Tibial nerve (tissue), 4 donors: Measurements from ENCODE around the gene IFNA2. TPM values are rescaled to one million over a fixed set of nuclear protein-coding genes. Genes with fewer than 3 reads are reported as not detected.

ENCODE experiments used
- DNase-seq, 2 donors: peaks; one replicate each; pipeline ENCODE4 v3.0.0-alpha.2; 2019; ENCODE audit warnings: low spot score in 2 of 2
- H3K27ac ChIP-seq, 4 donors: fragments of 200-600 bp; sonication (generic) in 3 of 4; one replicate each; pipeline ENCODE4 v1.5.1; 2017 to 2019; ENCODE audit warnings: mild to moderate bottlenecking in 1 of 4
- H3K27me3 ChIP-seq, 2 donors: fragments of 200-600 bp; sonication (generic) in 1 of 2; one replicate each; pipeline versions ENCODE4 v1.5.1 to v1.6.0; 2017 to 2019
- H3K36me3 ChIP-seq, 3 donors: fragments of 200-600 bp; sonication (generic); one replicate each; pipeline ENCODE4 v1.5.1; 2018 to 2019
- H3K4me1 ChIP-seq, 4 donors: fragments of 200-600 bp; sonication (generic) in 3 of 4; one replicate each; pipeline ENCODE4 v1.5.1; 2017 to 2019
- H3K4me3 ChIP-seq, 4 donors: fragments of 200-600 bp; sonication (generic) in 3 of 4; one replicate each; pipeline ENCODE4 v1.5.1; 2017 to 2019; ENCODE audit warnings: mild to moderate bottlenecking in 1 of 4, moderate library complexity in 1 of 4
- H3K9me3 ChIP-seq, 4 donors: fragments of 200-600 bp; sonication (generic) in 3 of 4; one replicate each; pipeline ENCODE4 v1.5.1; 2017 to 2019
- CTCF ChIP-seq, 5 experiments: fragments of 200-600 bp in 3 of 5; fragments of 450-650 bp in 2 of 5; sonication (generic) in 3 of 5; IDR thresholded peaks; one replicate each; pipeline ENCODE4 v1.5.1; 2016 to 2019; ENCODE audit warnings: antibody characterized with exemption in 5 of 5, mild to moderate bottlenecking in 3 of 5, moderate library complexity in 2 of 5
- EP300 ChIP-seq, 2 donors: sonication (generic); formaldehyde crosslinking; IDR thresholded peaks; one replicate each; pipeline ENCODE4 v1.6.1; 2017; ENCODE audit warnings: antibody characterized with exemption in 2 of 2, mild to moderate bottlenecking in 1 of 2
- POLR2A ChIP-seq, 2 donors: fragments of 450-650 bp; IDR thresholded peaks; one replicate each; pipeline ENCODE4 v1.6.1; 2017; ENCODE audit warnings: antibody characterized with exemption in 2 of 2, mild to moderate bottlenecking in 2 of 2, moderate library complexity in 2 of 2
- WGBS, 2 donors: methylation state at CpG; one replicate each; pipeline ENCODE4 v1.1.5; 2018; 5-methylcytosine and 5-hydroxymethylcytosine counted together
- total RNA-seq, 4 donors: library from RNA; depleted of rRNA; stranded (reverse); fragments of >200 nt; gene quantifications; one replicate each; pipeline ENCODE4 v1.1.0, GENCODE V29; 2016

The IFNA2 gene
- total RNA-seq, 4 donors from 2014 or later: not detected

- Histone ChIP-seq H3K4me1 (no peaks in the 10 kb centered on the region), H3K27me3 (no peaks in the 10 kb centered on the region), H3K9me3 (peaks cover 0 to 8% (median 0%) of the 10 kb centered on the region in 4 donors), H3K4me3 (no peak overlapping the region), H3K36me3 (no peaks in the 10 kb centered on the region), H3K27ac (no peak overlapping the region)
- WGBS, 2 donors: 72 to 80% methylated on average over 3 of the region's 3 CpGs
- no peak for DNase-seq
- TF ChIP-seq CTCF (IDR thresholded peaks at IDR 0.05) (no peak), POLR2A (IDR thresholded peaks at IDR 0.05) (no peak), EP300 (IDR thresholded peaks at IDR 0.05) (no peak)
These were observed 36.7 kb downstream of the IFNA2 start for GRCh38 chr9:21348430-21348970.

DNA sequence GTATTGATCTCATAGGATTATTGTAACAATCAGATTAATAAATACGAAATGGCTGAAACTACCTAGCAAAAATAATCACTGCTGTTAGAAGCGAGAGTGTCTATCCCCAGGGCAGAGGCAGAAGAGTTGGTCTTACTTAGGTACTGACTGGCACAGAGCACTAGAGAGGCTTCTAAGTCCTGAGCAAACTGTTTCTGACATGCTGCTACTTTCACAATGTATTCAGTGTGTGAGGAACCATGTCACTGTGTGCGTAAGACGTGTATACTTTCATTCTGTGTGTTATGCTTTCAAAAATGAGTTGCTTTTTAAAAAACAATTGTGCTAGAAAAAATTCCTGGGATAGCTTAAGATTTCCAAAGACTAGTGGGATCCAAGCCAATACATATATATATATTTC is 44.5 kb downstream of the IFNA2 start:
- Histone ChIP-seq H3K36me3 (no peaks in the 10 kb centered on the region), H3K27ac (no peak overlapping the region), H3K4me1 (peaks cover 0 to 5% (median 0%) of the 10 kb centered on the region in 4 donors), H3K27me3 (no peaks in the 10 kb centered on the region), H3K9me3 (peaks cover 0 to 8% (median 0%) of the 10 kb centered on the region in 4 donors), H3K4me3 (no peak overlapping the region)
- DNase-seq: no peak
- WGBS, 2 donors: 80 to 83% methylated on average over 4 of the region's 4 CpGs
- no peak for TF ChIP-seq EP300 (IDR thresholded peaks at IDR 0.05)
- TF ChIP-seq POLR2A (IDR thresholded peaks at IDR 0.05): no peak
- no peak for TF ChIP-seq CTCF (IDR thresholded peaks at IDR 0.05)

- no peaks in the 10 kb centered on the region for H3K27me3 ChIP-seq
These were observed 48.7 kb downstream of the IFNA2 start for GRCh38 chr9:21336457-21336856.

DNA sequence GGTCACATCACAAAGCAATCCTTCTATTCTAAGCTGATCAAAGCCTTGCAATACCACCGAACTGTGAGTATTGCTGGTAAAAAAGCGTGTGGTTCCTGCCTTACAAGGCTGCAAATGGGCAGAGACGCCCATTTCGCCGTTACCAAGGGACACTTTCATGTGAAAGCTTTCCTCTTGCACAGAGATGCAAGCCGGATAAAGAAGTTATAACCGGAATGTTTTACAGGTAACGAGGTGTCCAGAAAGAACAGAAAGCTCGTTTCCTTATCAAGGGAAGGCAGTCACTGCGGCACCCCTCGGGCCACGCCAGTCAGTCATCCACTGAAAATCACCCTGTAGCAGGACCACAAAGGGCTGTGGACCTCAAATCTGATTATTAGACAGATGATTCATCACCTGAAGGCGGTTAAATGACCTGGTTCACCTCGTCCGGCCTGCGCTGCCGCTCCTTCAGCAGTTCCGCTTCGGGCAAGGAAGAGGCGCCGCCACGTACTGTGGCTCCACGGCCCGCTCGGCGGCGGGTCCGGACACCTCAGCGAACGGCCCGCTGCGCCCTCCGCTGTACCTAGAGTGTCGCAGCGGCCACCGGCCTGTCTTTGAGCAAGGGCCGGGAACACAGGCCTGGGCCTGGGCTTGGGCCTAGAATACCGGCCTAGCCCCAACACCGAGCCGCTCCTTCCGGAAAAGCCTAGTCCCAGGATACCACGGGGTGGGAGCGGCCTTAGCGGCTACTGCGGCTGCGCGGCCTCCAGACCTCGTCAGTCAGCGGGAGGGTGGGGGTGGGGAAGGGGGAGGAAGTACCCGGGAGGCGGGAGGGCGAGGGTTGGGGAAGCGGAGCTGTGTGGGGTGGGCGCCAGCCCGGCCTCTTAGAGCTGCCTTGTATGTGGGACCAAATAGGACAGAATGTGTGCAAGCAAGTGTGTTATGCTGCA is 50.2 kb downstream of the IFNA2 start, which contains the start of gene KLHL9:
Gene KLHL9, minus strand, starts transcription at position 704 of the 932 bp plus-strand sequence. Its CDS starts 545 bp downstream, at position 159.
- WGBS, 2 donors: 0 to 4% methylated on average over 20 to 55 of the region's 55 CpGs
- peak; percentile 42 to 72 for TF ChIP-seq POLR2A (IDR thresholded peaks at IDR 0.05)
- peak in 1 of 2 donors; percentile 95 for TF ChIP-seq EP300 (IDR thresholded peaks at IDR 0.05)
- TF ChIP-seq CTCF (IDR thresholded peaks at IDR 0.05): no peak
- peaks cover 4 to 50% (median 24%) of the 10 kb centered on the region in 4 donors for H3K4me1 ChIP-seq

More at GRCh38 chr9:21336457-21336856, 48.7 kb downstream of the IFNA2 start:
- H3K36me3 ChIP-seq: no peaks in the 10 kb centered on the region
- no peak overlapping the region for H3K27ac ChIP-seq
- DNase-seq: no peak
- H3K9me3 ChIP-seq: no peaks in the 10 kb centered on the region
- peaks cover 4 to 35% (median 13%) of the 10 kb centered on the region in 4 donors for H3K4me1 ChIP-seq
- TF ChIP-seq POLR2A (IDR thresholded peaks at IDR 0.05) (no peak), CTCF (IDR thresholded peaks at IDR 0.05) (no peak), EP300 (IDR thresholded peaks at IDR 0.05) (no peak)
- no peak overlapping the region for H3K4me3 ChIP-seq

More for the DNA sequence above, 50.2 kb downstream of the IFNA2 start, which contains the start of gene KLHL9:
- peak; percentile 80 for DNase-seq
- Histone ChIP-seq H3K9me3 (no peaks in the 10 kb centered on the region), H3K36me3 (no peaks in the 10 kb centered on the region), H3K4me3 (peak within 1 kb of the TSS; percentile 68 to 92 (median 79)), H3K27ac (peak within 1 kb of the TSS; percentile 83 to 94 (median 92)), H3K27me3 (no peaks in the 10 kb centered on the region)

Other genes with a start within 250 kb of the IFNA2 start
- gene IFNW1, start 243.6 kb downstream of the IFNA2 start, total RNA-seq: not detected
- gene IFNA21, start 218.7 kb downstream of the IFNA2 start, total RNA-seq: not detected
- gene IFNA4, start 197.8 kb downstream of the IFNA2 start, total RNA-seq: not detected
- not detected for gene IFNA7, start 183.2 kb downstream of the IFNA2 start, total RNA-seq
- not detected for gene IFNA10, start 178.3 kb downstream of the IFNA2 start, total RNA-seq
- gene IFNA16, start 168.1 kb downstream of the IFNA2 start, total RNA-seq: not detected
- gene IFNA17, start 157.2 kb downstream of the IFNA2 start, total RNA-seq: not detected
- not detected for gene IFNA14, start 145.4 kb downstream of the IFNA2 start, total RNA-seq
- under 1 TPM in 1 of 4 donors, not detected in 3; 0.90 TPM for gene IFNA5, start 80.1 kb downstream of the IFNA2 start, total RNA-seq
- gene KLHL9, start 50.0 kb downstream of the IFNA2 start, total RNA-seq: 10 to 100 TPM; 19.8 to 30.2 (median 25.7) TPM
- gene IFNA6, start 34.5 kb downstream of the IFNA2 start, total RNA-seq: not detected
- not detected for gene IFNA13, start 17.3 kb downstream of the IFNA2 start, total RNA-seq
- not detected for gene IFNA8, start 23.7 kb upstream of the IFNA2 start, total RNA-seq
- not detected for gene IFNA1, start 55.0 kb upstream of the IFNA2 start, total RNA-seq
- gene IFNE, start 96.9 kb upstream of the IFNA2 start, total RNA-seq: not detected